DOHH2 (cell line): Measurements from ENCODE around the gene MFN2.

Source experiments
- CTCF ChIP-seq: fragments of 200-600 bp; sonication (generic); IDR thresholded peaks from one replicate; pipeline ENCODE4 v1.5.1; 2014; ENCODE audit warnings: antibody characterized with exemption, mild to moderate bottlenecking, low read depth, low read length; ENCODE audit not compliant: poor library complexity, severe bottlenecking
- EZH2phosphoT487 ChIP-seq: fragments of 200-600 bp; sonication (generic); IDR thresholded peaks from 2 replicates; pipeline ENCODE4 v1.6.1; 2017; ENCODE audit warnings: borderline replicate concordance, mild to moderate bottlenecking, antibody characterized with exemption, low read length, moderate library complexity, mixed read lengths

- TF ChIP-seq CTCF (no peak), EZH2phosphoT487 (no peak)
Measured at GRCh38 chr1:11942280-11942679, 38.0 kb upstream of the MFN2 start.
